C4-2B (cell line): Measurements from ENCODE around the gene PRR23A.

ENCODE experiments used
- H3K27ac ChIP-seq: fragments of 450-650 bp; 2 replicates; pipeline ENCODE4 v1.5.1; 2017
- ZFX ChIP-seq: fragments of 450-650 bp; IDR thresholded peaks from 2 replicates; pipeline ENCODE4 v1.6.1; 2017
- TF ChIP-seq, protein P1 (sequence below): fragments of 450-650 bp; conservative IDR thresholded peaks from 2 replicates; pipeline ENCODE4 v1.5.1; 2017; ENCODE audit warnings: mild to moderate bottlenecking

PRR23A gene

DNA sequence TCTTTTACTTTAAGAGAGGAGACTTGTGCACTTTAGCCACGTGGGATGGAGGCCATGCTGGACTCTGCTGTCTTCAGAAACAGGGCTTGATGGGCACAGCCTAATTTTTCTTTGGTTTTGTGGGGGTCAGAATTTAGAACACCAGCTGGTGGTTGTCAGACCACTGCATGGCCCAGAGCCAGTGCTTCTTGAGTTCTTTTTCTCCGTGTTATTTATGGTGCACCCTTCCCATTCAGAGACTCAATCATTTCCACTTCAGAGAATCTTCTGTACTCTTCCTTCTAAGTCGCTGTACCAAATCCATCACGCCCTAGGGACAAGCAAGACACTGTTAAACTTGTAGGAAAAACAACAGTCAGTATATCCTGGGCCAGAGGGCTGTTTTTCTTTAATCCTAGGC lies 20.1 kb downstream of the PRR23A start:
- no peak overlapping the region for H3K27ac ChIP-seq
- TF ChIP-seq ZFX = no peak
- TF ChIP-seq, protein P1, sequence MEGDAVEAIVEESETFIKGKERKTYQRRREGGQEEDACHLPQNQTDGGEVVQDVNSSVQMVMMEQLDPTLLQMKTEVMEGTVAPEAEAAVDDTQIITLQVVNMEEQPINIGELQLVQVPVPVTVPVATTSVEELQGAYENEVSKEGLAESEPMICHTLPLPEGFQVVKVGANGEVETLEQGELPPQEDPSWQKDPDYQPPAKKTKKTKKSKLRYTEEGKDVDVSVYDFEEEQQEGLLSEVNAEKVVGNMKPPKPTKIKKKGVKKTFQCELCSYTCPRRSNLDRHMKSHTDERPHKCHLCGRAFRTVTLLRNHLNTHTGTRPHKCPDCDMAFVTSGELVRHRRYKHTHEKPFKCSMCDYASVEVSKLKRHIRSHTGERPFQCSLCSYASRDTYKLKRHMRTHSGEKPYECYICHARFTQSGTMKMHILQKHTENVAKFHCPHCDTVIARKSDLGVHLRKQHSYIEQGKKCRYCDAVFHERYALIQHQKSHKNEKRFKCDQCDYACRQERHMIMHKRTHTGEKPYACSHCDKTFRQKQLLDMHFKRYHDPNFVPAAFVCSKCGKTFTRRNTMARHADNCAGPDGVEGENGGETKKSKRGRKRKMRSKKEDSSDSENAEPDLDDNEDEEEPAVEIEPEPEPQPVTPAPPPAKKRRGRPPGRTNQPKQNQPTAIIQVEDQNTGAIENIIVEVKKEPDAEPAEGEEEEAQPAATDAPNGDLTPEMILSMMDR = no peak

DNA sequence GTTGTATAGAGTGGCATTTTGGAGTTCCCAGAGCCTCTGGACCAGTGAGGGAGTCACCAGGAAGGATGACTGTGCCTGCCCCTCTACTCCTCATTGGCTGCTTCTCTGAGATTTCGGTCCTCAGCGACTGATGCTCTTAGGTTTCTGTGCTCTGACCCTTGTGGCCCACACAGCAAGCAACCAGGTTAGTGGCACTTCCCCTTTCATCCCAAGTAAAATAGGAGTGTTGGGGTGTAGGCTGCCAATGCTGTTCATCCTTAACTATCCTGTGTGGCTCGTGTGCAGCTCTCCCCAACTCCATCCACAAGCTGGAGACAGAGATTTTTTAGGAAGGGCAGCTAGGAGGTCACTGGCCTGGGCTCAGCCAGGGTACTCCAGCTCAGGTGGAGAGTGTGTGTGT lies 21.3 kb downstream of the PRR23A start:
- no peak for TF ChIP-seq ZFX
- TF ChIP-seq, protein P1 = no peak
- no peak overlapping the region for H3K27ac ChIP-seq

DNA sequence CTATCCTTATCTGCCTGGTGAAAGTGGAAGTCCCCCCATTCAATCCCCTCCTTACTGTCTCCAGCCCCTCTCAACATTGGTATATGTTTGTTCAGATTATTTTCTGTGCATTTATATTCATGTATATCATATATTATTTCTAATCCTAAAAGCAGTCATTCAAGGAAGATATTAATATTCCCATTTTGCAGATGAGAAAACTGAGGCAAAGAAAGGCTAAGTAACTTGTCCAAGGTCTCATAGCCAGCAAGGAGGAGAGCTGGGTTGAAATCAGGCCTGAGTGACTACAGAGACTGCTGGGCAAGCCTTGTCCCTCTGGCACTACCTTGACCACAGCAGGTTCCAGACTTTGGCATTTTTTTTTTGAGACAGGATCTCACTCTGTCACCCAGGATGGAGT lies 30.0 kb downstream of the PRR23A start:
- TF ChIP-seq, protein P1 = no peak
- no peak for TF ChIP-seq ZFX
- no peak overlapping the region for H3K27ac ChIP-seq

DNA sequence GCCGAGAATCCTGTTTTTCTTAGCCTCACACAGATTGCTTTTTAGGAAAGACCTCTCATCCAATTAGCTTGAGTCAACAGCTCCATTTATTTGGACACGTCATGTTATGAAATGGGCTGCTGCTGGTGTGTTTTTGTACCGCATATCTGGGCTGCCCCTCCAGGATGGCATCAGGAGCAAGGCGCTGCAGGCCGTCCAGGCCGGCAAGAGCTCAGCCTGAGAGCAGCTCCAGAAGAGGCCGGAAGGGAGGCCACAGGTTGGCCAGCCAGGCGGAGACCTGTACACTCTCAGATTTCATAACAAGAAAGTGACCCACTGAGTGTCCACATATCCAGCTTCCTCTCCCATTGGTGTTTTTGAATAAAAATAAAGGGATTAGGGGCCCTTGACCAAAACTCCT lies 30.7 kb downstream of the PRR23A start:
- TF ChIP-seq, protein P1 = no peak
- TF ChIP-seq ZFX = no peak
- no peak overlapping the region for H3K27ac ChIP-seq

DNA sequence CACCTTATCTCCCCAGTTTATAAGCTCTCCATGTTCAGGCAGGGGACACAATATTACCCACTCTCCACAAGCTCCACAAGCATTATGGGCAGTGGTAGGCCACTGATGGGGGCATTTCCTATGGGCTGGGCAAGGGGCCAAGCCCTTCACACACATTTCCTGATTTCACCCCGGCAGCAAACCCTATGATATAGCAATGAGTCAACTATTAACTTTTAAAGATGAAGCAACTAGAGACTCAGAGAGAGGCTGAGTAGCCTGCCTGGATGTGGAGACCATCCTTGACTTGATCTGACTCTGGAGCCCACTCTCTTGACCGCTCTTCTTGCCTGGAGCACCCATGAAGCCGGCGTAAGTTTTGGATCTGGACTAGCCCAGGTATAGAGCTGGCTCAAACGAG lies 31.6 kb downstream of the PRR23A start:
- no peak for TF ChIP-seq ZFX
- TF ChIP-seq, protein P1 = no peak
- H3K27ac ChIP-seq = no peak overlapping the region

DNA sequence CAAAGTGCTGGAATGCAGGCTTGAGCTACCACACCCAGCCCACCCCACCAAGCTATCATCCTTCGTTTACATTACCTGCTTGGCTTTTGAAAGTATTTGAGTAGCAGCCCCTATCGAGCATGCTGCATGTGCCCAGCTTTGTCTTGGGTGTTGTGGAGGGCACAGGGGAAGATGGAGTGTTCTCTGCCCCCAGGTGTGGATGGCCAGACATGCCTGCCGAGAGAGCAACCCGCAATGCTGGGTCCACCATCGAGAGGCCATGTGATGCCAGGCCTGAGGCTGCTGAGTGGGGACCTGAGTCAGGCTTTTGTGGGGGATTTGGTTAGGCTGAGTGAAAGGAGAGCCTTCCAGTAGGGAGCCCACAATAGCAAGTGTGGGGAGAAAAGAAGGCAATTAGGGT lies 33.1 kb downstream of the PRR23A start:
- no peak overlapping the region for H3K27ac ChIP-seq
- no peak for TF ChIP-seq ZFX
- TF ChIP-seq, protein P1 = no peak

DNA sequence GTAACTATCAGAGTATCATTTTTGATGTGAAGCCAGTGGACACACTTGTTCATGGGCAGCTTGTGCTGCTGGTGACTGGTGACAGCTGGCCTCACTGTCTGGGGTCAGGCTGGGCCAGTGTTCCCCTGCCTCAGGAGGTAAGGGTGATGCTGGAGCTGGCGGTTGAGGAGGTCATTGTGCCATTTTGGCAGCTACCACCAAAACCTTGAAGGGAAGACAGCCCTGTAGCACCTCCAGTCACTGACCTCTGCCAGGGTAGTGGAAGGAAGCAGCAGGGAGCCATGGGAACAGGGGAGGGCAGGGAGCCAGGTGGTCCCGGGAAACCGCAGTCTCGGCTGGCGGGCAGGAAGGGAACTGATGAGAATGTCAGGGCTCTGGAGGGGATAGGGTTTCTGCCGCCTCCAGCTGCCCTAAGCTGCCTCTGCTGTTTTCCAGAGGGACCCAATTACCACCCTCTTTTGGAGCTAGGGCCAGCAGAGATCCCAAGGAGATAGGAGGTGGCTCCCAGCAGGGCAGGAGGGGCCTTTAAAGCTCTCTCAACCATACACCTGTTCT lies 34.2 kb downstream of the PRR23A start:
- TF ChIP-seq, protein P1 = no peak
- TF ChIP-seq ZFX = no peak
- H3K27ac ChIP-seq = no peak overlapping the region
